Stimulated activated CD4-positive, alpha-beta T cell treated with anti-CD3 and anti-CD28 coated beads, Interleukin-4, amount 100 ng/mL, for 24 hours (primary cell): ENCODE measurements around the gene MRTFA.
A peak's percentile ranks its signal among the peaks of the same experiment; 100 is the strongest.

Source experiments
- DNase-seq: peaks from one replicate; pipeline ENCODE4 v3.0.0-alpha.2; 2020

Gene MRTFA

GRCh38 chr22:40484906-40485669 is 151.4 kb downstream of the MRTFA start:
- DNase-seq = no peak

GRCh38 chr22:40482886-40483285 is 153.6 kb downstream of the MRTFA start:
- no peak for DNase-seq

- no peak for DNase-seq
These were observed 154.1 kb downstream of the MRTFA start for GRCh38 chr22:40482391-40482790.

GRCh38 chr22:40480996-40481395 is 155.5 kb downstream of the MRTFA start:
- DNase-seq = no peak

GRCh38 chr22:40479887-40480538 is 156.5 kb downstream of the MRTFA start:
- DNase-seq = no peak

- no peak for DNase-seq
These were observed 157.3 kb downstream of the MRTFA start for GRCh38 chr22:40479126-40479800.

- DNase-seq = no peak
These were observed 158.0 kb downstream of the MRTFA start for GRCh38 chr22:40478338-40479125.

GRCh38 chr22:40477683-40478337 is 158.7 kb downstream of the MRTFA start:
- DNase-seq = no peak

GRCh38 chr22:40476341-40476740 is 160.2 kb downstream of the MRTFA start:
- DNase-seq = no peak

GRCh38 chr22:40473703-40474102 is 162.8 kb downstream of the MRTFA start:
- DNase-seq = no peak

- no peak for DNase-seq
These were observed 163.9 kb downstream of the MRTFA start for GRCh38 chr22:40472579-40472978.

GRCh38 chr22:40472051-40472450 is 164.5 kb downstream of the MRTFA start:
- DNase-seq = no peak

GRCh38 chr22:40469181-40469580 is 167.3 kb downstream of the MRTFA start:
- DNase-seq = no peak

- DNase-seq = no peak
These were observed 167.9 kb downstream of the MRTFA start for GRCh38 chr22:40468616-40469015.

- no peak for DNase-seq
These were observed 169.5 kb downstream of the MRTFA start for GRCh38 chr22:40466976-40467375.

GRCh38 chr22:40463683-40464082 is 172.8 kb downstream of the MRTFA start:
- DNase-seq = peak; percentile 40

GRCh38 chr22:40463017-40463631 is 173.4 kb downstream of the MRTFA start:
- DNase-seq = peak; percentile 53

- DNase-seq = peak; percentile 20
These were observed 174.1 kb downstream of the MRTFA start for GRCh38 chr22:40462195-40462984.

- DNase-seq = no peak
These were observed 182.8 kb downstream of the MRTFA start for GRCh38 chr22:40453671-40454070.

GRCh38 chr22:40452730-40453487 is 183.6 kb downstream of the MRTFA start:
- no peak for DNase-seq
